ENCODE data around the gene LUZP2. TPM values are rescaled to one million over a fixed set of nuclear protein-coding genes. Genes with fewer than 3 reads are reported as not detected.

The LUZP2 gene
- under 0.01 and 0.36 TPM in 2 replicates for total RNA-seq

GRCh38 chr11:24496736-24497725, at the start of gene LUZP2:
Gene LUZP2, plus strand, starts transcription at chr11:24497053.

Data from nasal cavity respiratory epithelium epithelial cell of viscerocranial mucosa (primary cell).